Activated CD4-positive, CD25-positive, alpha-beta regulatory T cell treated with anti-CD3 and anti-CD28 coated beads, Interleukin-2, amount 50 U/mL, for 72 hours (primary cell): ENCODE measurements around the gene AGBL5.
"Not testable (repeated sequence)": the region's sequence is repeated elsewhere in the genome, so short reads cannot be mapped to it uniquely, and the experiment has no call there.

ENCODE experiments used
- DNase-seq: peaks from one replicate; pipeline ENCODE4 v3.0.0; 2021

The AGBL5 gene

GRCh38 chr2:27053321-27053720 lies 1.9 kb downstream of the AGBL5 start:
- no peak for DNase-seq

GRCh38 chr2:27053776-27054175 lies 2.3 kb downstream of the AGBL5 start:
- DNase-seq: no peak

GRCh38 chr2:27054721-27055120 lies 3.3 kb downstream of the AGBL5 start:
- DNase-seq: no peak

- no peak for DNase-seq
Measured at GRCh38 chr2:27057184-27057583, 5.7 kb downstream of the AGBL5 start.

GRCh38 chr2:27058210-27058609 lies 6.7 kb downstream of the AGBL5 start:
- DNase-seq: no peak

- no peak for DNase-seq
Measured at GRCh38 chr2:27059141-27059820, 7.8 kb downstream of the AGBL5 start.

GRCh38 chr2:27060323-27060722 lies 8.9 kb downstream of the AGBL5 start:
- DNase-seq: no peak

- DNase-seq: no peak
Measured at GRCh38 chr2:27065128-27065527, 13.7 kb downstream of the AGBL5 start.

- DNase-seq: no peak
Measured at GRCh38 chr2:27067385-27067784, 15.9 kb downstream of the AGBL5 start.

GRCh38 chr2:27069436-27069835 lies 18.0 kb downstream of the AGBL5 start:
- DNase-seq: no peak

GRCh38 chr2:27069961-27070618 lies 18.6 kb downstream of the AGBL5 start:
- no peak for DNase-seq

GRCh38 chr2:27070653-27071276 lies 19.3 kb downstream of the AGBL5 start:
- DNase-seq: no peak

GRCh38 chr2:27071277-27071989 lies 20.0 kb downstream of the AGBL5 start, which contains the start of gene OST4:
Gene OST4 (minus strand): TSS chr2:27071654.
- DNase-seq: peak; percentile 94

- no peak for DNase-seq
Measured at GRCh38 chr2:27071990-27072830, 20.7 kb downstream of the AGBL5 start.

- no peak for DNase-seq
Measured at GRCh38 chr2:27072920-27073319, 21.5 kb downstream of the AGBL5 start.

GRCh38 chr2:27073782-27074181 lies 22.3 kb downstream of the AGBL5 start:
- no peak for DNase-seq

- DNase-seq: no peak
Measured at GRCh38 chr2:27074738-27075565, 23.5 kb downstream of the AGBL5 start.

GRCh38 chr2:27075566-27075871 lies 24.1 kb downstream of the AGBL5 start:
- not testable (repeated sequence) for DNase-seq

- no peak for DNase-seq
Measured at GRCh38 chr2:27076323-27076722, 24.9 kb downstream of the AGBL5 start.

GRCh38 chr2:27077231-27077630 lies 25.8 kb downstream of the AGBL5 start:
- no peak for DNase-seq

- no peak for DNase-seq
Measured at GRCh38 chr2:27078267-27079194, 27.1 kb downstream of the AGBL5 start, which contains the start of gene EMILIN1. Gene EMILIN1 (plus strand): TSS chr2:27078615. CDS start chr2:27079066, 451 bp downstream.
